ENCODE data around the gene ATAD3B. TPM values are rescaled to one million over a fixed set of nuclear protein-coding genes. Genes with fewer than 3 reads are reported as not detected.
A peak's percentile ranks its signal among the peaks of the same experiment; 100 is the strongest.

The ATAD3B gene, protein sequence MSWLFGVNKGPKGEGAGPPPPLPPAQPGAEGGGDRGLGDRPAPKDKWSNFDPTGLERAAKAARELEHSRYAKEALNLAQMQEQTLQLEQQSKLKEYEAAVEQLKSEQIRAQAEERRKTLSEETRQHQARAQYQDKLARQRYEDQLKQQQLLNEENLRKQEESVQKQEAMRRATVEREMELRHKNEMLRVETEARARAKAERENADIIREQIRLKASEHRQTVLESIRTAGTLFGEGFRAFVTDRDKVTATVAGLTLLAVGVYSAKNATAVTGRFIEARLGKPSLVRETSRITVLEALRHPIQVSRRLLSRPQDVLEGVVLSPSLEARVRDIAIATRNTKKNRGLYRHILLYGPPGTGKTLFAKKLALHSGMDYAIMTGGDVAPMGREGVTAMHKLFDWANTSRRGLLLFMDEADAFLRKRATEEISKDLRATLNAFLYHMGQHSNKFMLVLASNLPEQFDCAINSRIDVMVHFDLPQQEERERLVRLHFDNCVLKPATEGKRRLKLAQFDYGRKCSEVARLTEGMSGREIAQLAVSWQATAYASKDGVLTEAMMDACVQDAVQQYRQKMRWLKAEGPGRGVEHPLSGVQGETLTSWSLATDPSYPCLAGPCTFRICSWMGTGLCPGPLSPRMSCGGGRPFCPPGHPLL
- polyA plus RNA-seq = 51.3 and 57.2 TPM in 2 replicates
- 16.3 and 17.8 TPM in 2 replicates for polyA minus RNA-seq

DNA sequence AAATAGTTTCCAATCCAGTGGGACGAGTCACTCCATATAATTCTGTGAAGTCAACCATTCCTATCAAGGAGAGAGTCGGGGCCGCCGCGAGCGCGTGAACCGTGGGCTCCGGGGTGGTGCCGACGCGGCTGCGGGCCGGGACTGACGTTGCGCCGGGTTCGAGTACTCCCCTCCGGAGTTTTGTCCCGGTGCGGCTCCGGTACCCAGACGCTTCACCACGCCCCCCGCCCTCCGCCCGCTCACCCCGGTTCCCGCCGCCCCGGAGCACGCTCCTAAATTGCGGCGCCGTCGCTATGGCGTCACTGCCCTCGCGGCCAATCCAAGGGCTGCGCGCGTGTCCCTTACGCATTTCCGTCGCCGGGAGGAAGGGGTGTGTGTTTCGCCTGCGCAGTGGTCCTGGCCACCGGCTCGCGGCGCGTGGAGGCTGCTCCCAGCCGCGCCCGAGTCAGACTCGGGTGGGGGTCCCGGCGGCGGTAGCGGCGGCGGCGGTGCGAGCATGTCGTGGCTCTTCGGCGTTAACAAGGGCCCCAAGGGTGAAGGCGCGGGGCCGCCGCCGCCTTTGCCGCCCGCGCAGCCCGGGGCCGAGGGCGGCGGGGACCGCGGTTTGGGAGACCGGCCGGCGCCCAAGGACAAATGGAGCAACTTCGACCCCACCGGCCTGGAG, at the start of gene ATAD3B:
TSS of gene ATAD3B (plus strand) at position 377 of the 664 bp plus-strand sequence. CDS start at position 497, 120 bp downstream.
- H2AFZ ChIP-seq (ENCODE audit: low read depth, low read length) = peak within 1 kb of the TSS; percentile 85
- peaks cover 20% of the 10 kb centered on the region for H3K79me2 ChIP-seq (replicated peaks; ENCODE audit: insufficient read depth, low read length)
- no peaks in the 10 kb centered on the region for H3K36me3 ChIP-seq (ENCODE audit: insufficient read depth, low read length)
- peak within 1 kb of the TSS; percentile 63 for H3K27ac ChIP-seq (ENCODE audit: low read length)
- H4K20me1 ChIP-seq (ENCODE audit: insufficient read depth) = no peaks in the 10 kb centered on the region
- peak within 1 kb of the TSS; percentile 98 for H3K4me2 ChIP-seq (ENCODE audit: low read length)
- peak within 1 kb of the TSS; percentile 76 for H3K9ac ChIP-seq (ENCODE audit: low read length)
- H3K27me3 ChIP-seq (ENCODE audit: insufficient read depth, low read depth, low read length) = no peaks in the 10 kb centered on the region
- H3K9me2 ChIP-seq (ENCODE audit: insufficient read depth, low read length) = no peaks in the 10 kb centered on the region
- H3K4me3 ChIP-seq (ENCODE audit: low read length) = peak within 1 kb of the TSS; percentile 90
- TF ChIP-seq POLR2AphosphoS5 (IDR thresholded peaks at IDR 0.05) (peak; percentile 73), EP300 (conservative IDR thresholded peaks at IDR 0.05; ENCODE audit: poor library complexity, severe bottlenecking) (peak; percentile 50), RAD21 (conservative IDR thresholded peaks at IDR 0.05) (no peak), EZH2 (IDR thresholded peaks at IDR 0.05; ENCODE audit: borderline replicate concordance, insufficient read depth, low read length, poor library complexity, severe bottlenecking) (no peak), TAF1 (IDR thresholded peaks at IDR 0.05; ENCODE audit: low read depth) (no peak), SMC3 (conservative IDR thresholded peaks at IDR 0.05; ENCODE audit: poor library complexity) (peak; percentile 33), MXI1 (conservative IDR thresholded peaks at IDR 0.05; ENCODE audit: poor library complexity, severe bottlenecking) (peak; percentile 97)
- TF ChIP-seq, protein P1, sequence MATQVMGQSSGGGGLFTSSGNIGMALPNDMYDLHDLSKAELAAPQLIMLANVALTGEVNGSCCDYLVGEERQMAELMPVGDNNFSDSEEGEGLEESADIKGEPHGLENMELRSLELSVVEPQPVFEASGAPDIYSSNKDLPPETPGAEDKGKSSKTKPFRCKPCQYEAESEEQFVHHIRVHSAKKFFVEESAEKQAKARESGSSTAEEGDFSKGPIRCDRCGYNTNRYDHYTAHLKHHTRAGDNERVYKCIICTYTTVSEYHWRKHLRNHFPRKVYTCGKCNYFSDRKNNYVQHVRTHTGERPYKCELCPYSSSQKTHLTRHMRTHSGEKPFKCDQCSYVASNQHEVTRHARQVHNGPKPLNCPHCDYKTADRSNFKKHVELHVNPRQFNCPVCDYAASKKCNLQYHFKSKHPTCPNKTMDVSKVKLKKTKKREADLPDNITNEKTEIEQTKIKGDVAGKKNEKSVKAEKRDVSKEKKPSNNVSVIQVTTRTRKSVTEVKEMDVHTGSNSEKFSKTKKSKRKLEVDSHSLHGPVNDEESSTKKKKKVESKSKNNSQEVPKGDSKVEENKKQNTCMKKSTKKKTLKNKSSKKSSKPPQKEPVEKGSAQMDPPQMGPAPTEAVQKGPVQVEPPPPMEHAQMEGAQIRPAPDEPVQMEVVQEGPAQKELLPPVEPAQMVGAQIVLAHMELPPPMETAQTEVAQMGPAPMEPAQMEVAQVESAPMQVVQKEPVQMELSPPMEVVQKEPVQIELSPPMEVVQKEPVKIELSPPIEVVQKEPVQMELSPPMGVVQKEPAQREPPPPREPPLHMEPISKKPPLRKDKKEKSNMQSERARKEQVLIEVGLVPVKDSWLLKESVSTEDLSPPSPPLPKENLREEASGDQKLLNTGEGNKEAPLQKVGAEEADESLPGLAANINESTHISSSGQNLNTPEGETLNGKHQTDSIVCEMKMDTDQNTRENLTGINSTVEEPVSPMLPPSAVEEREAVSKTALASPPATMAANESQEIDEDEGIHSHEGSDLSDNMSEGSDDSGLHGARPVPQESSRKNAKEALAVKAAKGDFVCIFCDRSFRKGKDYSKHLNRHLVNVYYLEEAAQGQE (IDR thresholded peaks at IDR 0.05; ENCODE audit: borderline replicate concordance) = no peak
- TF ChIP-seq, protein P2, sequence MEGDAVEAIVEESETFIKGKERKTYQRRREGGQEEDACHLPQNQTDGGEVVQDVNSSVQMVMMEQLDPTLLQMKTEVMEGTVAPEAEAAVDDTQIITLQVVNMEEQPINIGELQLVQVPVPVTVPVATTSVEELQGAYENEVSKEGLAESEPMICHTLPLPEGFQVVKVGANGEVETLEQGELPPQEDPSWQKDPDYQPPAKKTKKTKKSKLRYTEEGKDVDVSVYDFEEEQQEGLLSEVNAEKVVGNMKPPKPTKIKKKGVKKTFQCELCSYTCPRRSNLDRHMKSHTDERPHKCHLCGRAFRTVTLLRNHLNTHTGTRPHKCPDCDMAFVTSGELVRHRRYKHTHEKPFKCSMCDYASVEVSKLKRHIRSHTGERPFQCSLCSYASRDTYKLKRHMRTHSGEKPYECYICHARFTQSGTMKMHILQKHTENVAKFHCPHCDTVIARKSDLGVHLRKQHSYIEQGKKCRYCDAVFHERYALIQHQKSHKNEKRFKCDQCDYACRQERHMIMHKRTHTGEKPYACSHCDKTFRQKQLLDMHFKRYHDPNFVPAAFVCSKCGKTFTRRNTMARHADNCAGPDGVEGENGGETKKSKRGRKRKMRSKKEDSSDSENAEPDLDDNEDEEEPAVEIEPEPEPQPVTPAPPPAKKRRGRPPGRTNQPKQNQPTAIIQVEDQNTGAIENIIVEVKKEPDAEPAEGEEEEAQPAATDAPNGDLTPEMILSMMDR (IDR thresholded peaks at IDR 0.05; ENCODE audit: poor library complexity, severe bottlenecking) = no peak
- H3K9me3 ChIP-seq (ENCODE audit: low read length) = no peaks in the 10 kb centered on the region
- H3F3A ChIP-seq (ENCODE audit: insufficient read depth, low read length, poor library complexity, severe bottlenecking) = no peaks in the 10 kb centered on the region

DNA sequence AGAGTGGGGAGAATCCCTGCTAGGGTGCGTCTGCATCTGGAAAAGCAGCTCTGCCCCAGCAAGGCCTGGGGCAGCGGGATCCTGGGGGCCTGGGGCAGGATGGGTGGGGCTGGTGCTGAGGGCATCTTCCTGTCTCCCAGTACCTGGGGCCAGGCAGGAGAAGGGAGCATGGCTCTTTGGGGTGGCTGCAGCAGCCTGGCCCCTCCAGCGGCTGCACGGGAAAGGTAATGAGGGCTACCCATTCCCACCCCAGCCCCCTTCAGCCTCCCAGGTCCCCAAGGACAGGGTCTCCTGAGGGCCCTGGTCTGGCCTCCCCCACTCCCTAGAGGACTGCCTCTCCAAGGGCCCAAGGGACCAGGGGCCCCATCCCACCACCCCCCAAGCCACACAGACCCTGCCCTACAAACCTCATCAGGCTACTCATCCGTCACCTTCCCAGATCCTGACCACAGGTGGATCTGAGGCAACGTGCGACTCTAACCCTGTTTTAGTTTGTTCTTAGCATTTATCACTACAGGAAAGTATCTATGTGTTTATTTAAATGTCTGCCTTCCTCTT, 49.6 kb upstream of the ATAD3B start:
- TF ChIP-seq RAD21 (conservative IDR thresholded peaks at IDR 0.05) = no peak
- no peak for TF ChIP-seq TAF1 (IDR thresholded peaks at IDR 0.05; ENCODE audit: low read depth)
- no peak for TF ChIP-seq EP300 (conservative IDR thresholded peaks at IDR 0.05; ENCODE audit: poor library complexity, severe bottlenecking)
- TF ChIP-seq EZH2 (IDR thresholded peaks at IDR 0.05; ENCODE audit: borderline replicate concordance, insufficient read depth, low read length, poor library complexity, severe bottlenecking) = no peak
- TF ChIP-seq, protein P2 (IDR thresholded peaks at IDR 0.05; ENCODE audit: poor library complexity, severe bottlenecking) = no peak
- TF ChIP-seq, protein P1 (IDR thresholded peaks at IDR 0.05; ENCODE audit: borderline replicate concordance) = no peak
- TF ChIP-seq POLR2AphosphoS5 (IDR thresholded peaks at IDR 0.05) = no peak
- TF ChIP-seq SMC3 (conservative IDR thresholded peaks at IDR 0.05; ENCODE audit: poor library complexity) = no peak
- no peak for TF ChIP-seq MXI1 (conservative IDR thresholded peaks at IDR 0.05; ENCODE audit: poor library complexity, severe bottlenecking)
- Histone ChIP-seq H3K9ac (ENCODE audit: low read length) (no peak overlapping the region), H3K36me3 (ENCODE audit: insufficient read depth, low read length) (no peaks in the 10 kb centered on the region), H2AFZ (ENCODE audit: low read depth, low read length) (no peak overlapping the region), H3K4me2 (ENCODE audit: low read length) (no peak overlapping the region), H3K27ac (ENCODE audit: low read length) (no peak overlapping the region), H3K9me3 (ENCODE audit: low read length) (no peaks in the 10 kb centered on the region), H3K79me2 (replicated peaks; ENCODE audit: insufficient read depth, low read length) (no peaks in the 10 kb centered on the region), H3K27me3 (ENCODE audit: insufficient read depth, low read depth, low read length) (no peaks in the 10 kb centered on the region), H4K20me1 (ENCODE audit: insufficient read depth) (no peaks in the 10 kb centered on the region), H3K9me2 (ENCODE audit: insufficient read depth, low read length) (no peaks in the 10 kb centered on the region), H3K4me3 (ENCODE audit: low read length) (no peak overlapping the region), H3F3A (ENCODE audit: insufficient read depth, low read length, poor library complexity, severe bottlenecking) (no peaks in the 10 kb centered on the region)
